GM19452 (cell line): ENCODE data around the gene TEKTIP1.

Source experiments
- ATAC-seq: cut with Tn5 transposase; IDR thresholded peaks from one replicate; pipeline ENCODE4 v1.9.1; 2021; ENCODE audit not compliant: unreplicated experiment

Gene TEKTIP1

DNA sequence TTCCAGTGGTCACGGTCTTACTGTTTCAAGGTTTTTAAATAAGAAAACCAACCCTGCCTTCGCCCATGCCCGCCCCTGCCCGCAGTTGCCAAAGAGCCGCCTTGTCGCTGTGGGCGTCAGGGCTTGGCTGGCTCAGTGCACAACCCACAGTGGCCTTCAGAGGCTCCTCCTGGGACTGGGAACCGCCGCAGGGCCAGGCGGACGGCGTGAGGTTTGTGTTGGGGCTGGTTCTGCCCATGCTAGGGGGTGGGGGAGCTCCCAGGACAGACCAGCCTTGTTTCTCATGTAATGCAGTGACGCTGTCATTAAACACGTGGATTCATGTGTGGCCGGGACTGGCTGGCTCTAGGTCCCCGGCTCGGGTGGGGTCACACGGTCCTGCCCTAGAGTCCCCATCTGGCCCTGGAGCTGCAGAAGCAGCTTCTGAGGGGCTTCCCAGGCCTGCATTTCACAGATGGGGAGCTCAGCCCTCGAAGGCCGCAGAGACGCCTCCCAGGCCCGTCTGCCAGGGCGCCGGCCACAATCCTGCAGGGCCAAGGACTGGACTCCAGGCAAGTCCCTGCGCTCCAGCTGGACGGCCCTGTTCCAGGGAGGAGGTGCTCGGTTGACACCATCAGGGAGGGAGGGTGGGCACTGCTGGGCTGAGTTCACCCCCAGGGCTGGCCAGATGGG, 2.4 kb upstream of the TEKTIP1 start:
- ATAC-seq = no peak

DNA sequence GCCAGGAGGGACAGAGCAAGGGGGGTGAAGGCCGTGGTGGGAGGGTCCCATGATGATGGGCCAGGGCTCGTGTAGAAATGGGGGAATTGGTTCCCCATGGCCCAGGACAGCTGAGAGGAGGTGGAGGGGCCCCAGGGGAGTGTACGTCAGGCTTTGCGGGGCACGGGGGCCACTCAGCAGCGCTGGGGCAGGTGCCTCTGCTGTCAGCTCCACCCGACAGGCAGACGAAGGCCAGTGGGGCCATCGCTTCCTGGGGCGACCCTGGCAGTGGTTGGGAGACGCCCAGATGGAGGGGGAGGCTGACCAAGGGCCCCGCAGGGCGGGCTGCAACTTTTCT, 1.9 kb upstream of the TEKTIP1 start:
- ATAC-seq = no peak

DNA sequence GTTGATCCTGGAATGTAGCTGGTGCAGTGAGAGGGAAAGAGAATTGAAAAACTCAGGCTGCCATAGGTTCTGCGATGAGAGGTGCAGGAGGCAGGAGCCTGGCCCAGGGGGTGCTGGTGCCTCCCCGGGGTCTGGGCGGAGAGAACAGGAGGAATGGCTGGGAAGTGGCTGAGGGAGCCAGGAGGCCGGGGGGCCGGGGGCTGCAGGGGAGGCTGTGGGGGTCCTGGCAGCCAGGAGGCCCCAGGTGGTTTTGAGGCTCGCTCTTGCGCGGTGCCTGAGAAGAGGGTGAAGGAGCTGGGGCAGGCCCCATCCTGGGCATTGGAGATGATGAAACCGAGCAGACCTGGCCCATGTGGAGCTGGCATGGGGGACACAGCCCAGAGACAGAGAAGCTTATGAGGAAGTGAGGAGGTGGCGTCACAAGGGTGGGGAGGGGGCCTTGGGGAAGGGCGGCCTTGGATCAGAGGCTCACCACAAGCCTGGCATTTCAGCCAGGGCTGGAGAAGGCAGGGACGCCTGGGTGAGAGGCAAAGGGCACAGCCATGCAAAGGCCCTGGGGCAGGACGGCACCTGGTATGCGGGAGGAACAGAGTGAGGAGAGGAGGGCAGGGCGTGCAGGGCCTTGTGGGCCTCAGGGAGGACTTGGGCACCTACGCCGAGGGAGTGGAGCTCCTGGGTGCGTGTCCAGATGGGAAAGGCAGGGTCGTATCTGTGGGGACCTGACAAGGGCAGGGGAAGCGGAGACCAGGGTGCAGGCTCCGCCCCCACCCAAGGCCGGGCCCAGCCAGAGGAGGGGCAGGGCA, 1.3 kb upstream of the TEKTIP1 start:
- no peak for ATAC-seq

DNA sequence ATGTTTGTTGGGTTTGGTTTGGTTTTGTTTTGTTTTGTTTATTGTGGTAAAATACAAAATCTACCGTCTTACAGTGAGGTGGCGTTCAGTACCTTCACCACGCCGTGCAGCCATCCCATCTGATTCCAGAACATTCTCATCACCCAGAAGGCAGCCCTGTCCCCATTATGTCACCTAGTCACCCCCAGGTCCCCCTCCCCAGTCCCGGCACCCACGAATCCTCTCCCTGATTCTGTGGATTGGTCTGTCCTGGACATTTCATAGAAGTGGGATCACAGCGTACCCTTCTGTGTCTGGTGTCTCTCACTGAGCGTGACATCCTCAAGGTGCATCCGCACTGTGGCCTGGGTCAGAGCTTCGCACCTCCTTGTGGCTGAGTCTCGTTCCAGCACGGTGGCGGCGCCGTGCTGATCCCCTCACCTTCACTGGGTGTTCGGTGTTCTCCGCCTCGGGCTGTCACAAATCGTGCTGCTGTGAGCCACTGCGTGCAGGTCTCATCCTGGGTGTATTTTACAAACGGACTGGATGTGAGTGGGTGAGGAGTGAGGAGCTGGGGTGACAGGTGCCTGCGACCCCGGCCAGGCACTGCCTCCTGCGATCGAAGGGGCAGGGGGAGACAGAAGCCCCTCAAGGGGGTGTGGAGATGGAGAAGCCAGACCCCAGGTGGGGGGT, 580 bp upstream of the TEKTIP1 start:
- ATAC-seq = no peak

DNA sequence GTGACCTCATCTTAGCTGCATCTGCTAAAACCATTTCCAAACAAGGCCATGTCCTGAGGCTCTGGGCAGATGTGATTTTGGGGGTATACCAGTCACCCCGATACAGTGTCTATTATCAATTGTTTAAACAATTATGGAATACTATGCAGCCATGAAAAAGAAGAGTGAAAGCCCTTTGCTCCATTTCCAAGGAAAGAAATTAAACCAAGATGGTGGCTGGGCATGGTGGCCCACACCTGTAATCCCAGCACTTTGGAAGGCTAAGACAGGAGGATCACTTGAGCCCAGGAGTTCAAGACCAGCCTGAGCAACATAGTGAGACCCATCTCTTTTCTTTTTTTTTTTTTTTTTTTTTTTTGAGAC, 763 bp downstream of the TEKTIP1 start:
- ATAC-seq = no peak

DNA sequence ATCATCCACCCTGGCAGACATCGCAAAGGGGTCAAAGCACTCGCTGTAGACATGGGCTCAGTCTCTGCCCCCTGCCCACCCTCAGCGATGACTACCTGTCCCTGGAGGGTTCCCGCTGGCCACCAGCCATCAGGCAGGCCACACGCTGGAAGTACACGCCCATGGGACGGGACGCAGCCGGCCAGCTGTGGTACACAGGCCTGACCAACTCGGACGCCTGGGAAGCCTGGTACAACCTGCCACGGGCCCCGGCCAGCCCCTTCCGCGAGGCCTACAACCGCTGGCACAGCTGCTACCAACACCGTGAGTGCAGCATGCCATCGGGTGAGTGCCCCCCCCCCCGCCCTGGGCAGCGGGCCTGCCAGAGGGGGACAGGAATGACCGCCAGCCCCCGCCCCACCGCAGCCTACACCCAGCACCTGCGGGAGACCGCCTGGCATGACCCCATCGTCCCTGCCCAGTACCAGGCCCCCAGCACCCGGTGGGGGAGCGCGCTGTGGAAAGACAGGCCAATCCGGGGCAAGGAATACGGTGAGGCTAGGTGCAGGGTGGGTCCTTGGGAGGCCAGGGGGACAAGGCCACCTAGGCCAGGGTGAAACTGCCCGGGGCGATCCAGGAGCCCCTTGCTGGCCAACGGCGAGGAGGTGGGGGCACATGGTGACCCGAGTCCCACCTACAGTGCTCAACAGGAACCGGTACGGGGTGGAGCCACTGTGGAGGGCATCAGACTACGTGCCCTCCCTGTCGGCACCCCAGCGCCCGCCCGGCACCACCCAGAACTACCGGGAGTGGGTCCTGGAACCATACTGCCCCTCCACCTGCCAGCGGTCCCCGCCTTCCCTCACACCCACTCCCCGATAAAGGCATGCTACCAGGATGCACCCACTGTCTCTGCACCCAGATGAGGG, 4.4 kb downstream of the TEKTIP1 start:
- ATAC-seq = no peak

DNA sequence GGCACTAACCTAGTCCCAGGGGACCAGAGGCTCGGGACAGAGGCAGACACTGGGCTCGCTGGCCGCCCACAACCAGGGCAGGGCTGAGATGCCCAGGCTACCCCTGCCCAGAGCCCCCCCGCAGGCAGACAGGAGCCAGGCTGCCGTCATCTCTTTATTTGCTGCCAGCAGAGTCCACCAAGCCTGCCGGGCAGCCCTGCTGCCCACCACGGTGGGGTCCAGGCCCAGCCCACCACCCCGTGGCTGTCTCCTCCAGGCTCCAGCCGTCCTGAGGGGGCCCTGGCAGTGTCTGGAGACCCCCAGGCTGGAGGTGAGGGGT, 5.0 kb downstream of the TEKTIP1 start:
- no peak for ATAC-seq

DNA sequence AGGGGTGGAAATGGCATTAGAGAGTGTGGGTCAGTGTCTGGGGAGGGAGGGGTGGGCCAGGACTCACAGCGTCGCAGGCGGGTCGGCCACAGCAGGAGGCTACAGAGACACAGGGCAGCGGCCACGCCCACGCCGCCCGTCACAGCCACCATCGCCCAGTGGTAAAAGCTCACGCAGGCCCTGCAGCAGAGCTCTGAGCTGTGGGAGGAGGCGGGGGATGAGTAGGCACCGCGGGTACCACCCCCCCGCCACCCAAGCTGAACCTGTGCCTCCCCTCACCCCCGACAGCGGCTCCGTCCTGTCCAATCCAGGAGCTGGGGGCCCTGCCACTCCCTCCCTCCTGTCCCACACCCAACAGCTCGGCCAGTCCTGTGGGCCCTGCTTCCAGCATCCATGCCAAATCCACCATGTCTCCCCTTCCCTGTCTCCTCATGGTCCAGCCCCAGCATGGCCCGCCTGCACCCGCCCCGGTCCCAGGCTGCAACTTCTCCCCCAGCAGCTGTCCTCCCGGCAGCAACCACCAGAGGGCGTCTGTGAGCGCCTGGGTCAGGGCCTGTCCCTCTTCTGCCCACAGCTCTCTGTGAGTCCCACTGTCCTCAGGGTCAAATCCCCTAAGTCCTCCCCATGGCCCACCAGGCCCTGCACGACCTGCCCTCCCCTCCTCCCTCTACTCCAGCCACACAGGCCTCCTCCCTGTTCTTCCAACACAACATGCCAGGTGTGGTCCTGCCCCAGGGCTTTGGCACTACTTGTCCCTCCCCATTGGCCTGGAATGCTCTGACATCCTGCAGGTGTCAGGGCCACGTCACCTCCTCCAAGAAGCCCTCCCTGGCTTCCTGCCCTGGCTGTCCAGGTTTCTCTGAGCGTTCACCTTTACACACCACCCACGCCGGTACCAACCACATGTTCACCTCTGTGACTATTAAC, 6.0 kb downstream of the TEKTIP1 start:
- no peak for ATAC-seq

DNA sequence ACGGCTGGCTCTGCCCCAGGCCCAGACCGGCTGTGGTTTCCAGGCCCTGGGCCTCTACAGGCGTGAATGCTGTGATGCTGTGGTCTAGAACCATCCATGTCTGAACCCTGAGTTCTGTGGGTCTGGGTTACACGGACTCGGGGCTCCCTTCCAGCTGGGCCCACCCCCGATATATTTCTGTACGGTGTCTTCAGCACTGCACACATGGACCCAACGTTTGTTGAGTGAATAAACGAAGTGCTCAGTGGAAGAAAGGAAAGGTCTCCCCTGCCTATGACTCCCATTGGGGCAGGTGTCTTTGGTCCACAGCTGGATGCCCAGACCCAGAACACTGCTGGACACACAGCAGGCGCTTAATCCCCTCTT, 6.7 kb downstream of the TEKTIP1 start:
- ATAC-seq = no peak

DNA sequence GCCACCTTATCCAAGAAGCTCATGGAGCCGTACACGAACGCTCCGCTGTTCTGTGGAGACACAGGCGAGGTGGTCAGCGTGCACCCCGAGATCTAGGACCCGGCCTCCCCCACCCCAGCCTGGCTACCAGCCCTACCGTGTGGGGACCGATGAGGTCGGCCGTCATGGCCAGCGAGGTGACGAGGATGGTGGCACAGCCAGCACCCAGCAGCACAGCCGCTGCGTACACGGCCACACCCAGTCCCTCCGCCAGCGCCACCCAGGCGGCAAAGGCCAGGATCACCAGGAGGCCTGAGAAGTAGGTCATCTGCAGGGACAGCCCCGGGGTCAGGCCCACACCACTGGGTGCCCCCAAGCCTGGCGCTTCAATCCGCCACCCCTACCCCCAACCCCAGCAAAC, 7.1 kb downstream of the TEKTIP1 start:
- ATAC-seq = no peak

DNA sequence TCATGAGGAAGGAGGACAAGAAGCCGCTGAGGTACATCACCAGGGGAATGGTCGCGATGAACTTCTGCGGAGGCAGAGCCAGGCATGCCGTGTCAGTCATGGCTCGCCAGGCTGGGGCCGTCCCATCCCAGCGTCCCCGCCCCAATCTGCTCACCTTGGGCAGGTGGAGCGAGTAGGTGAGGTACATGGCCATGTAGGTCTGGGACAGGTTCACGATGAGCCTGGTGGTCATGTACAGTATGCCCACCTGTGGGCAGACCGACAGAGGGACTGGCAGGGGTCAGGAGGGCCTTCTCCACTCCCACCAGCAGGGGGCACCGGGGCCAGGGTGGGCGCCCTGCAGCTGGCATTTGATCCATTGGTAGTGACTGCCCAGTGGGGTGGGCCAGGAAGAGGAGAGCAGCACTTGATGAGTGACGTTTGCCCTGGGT, 8.3 kb downstream of the TEKTIP1 start:
- no peak for ATAC-seq

DNA sequence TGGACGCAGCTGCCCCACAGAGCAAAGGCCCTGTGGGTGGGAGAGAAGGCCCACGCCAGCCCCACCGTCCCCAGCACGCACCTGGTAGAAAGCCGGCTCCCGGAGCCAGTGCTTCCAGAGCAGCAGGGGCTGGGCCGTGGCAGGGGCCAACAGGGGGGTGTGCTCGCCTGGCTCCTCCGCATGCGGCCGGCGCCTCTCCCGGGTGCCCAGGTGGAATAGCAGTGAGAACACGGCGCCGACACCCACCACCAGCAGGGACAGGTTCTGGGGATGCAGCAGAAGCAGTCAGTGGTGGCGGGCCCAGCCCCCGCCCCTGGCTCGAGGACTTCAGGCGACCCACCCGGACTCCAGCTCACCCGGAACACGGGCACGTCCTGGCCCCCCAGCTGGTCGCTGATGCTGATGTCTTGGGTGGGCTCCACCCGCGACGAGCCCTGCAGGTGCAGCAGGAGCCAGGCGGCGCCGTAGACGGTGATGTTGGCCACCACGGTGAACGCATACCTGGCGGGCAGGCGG, 8.9 kb downstream of the TEKTIP1 start:
- no peak for ATAC-seq

DNA sequence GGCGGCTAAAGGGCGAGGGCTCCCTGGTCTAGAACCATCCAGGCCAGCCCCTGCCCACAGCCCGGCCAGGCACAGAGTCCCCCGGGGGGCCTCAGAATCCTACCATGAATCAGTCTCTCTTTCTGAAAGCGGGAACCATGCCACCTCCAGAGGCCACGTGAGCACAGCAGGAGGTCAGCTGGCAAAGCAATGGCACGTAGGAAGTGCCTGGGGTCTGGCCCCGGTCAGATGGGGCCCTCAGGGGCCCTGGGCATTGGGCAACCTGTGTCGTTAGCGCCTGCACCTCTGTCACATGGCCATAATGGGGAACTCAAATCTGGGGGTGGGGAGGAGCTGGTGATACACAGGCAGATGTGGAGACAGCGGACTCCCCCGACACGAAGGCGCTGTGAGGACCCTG, 9.6 kb downstream of the TEKTIP1 start:
- ATAC-seq = no peak

DNA sequence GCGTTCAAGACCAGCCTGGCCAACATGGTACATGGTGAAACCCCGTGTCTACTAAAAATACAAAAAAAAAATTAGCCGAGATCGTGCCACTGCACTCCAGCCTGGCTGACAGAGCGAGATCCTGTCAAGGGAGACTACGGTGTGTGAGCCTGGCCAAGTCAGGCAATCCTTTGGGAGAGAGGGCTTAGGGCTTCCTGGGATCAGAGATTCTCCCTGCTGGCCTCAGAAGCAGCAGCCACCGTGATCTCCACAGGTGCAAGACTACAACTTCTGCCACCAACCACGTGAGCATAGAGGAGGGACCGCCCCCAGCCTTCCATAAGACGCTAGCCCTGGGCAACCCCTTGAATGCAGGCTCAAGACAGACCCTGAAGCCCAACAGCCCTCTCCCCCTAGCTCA, 10.8 kb downstream of the TEKTIP1 start:
- ATAC-seq = no peak

DNA sequence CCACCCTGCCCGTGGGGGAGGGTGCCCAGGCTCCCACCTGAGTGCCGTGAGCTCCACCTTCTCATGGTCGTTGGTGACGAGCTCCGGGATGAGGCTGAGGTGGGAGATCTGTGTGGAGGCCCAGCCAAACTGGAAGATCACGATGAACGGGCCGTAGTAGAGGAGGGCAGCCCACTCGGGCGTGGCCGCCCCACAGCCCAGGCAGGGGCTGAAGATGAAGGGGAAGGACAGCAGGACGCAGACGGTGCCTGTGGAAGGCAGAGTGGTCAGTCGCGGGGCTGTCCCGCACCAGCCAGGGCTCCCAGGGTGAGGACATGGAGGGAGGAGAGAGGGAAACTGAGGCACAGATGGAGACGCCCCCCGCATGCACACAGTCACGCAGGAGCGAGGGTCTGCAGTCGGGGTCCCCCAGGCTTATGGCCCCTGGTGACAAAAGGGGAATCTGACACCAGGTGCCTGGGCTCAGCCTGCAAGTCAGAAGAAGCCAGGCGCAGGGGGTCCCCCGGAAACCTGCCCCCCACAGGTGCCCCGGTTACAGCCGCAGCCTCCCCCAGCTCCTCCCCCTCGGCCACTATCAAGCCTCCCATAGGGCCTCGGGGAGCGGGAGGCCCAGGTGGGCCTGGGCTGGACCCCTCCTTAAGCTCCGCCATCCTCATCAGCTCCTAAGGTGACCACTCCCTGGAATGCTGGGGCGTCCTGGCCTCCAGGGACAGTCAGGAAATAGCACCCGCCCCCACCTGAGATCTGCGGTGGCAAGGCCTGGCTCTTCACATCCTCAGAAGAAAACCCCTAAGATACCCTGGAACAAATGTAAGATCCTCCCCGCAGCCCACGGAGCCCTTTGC, 12.2 kb downstream of the TEKTIP1 start:
- no peak for ATAC-seq

DNA sequence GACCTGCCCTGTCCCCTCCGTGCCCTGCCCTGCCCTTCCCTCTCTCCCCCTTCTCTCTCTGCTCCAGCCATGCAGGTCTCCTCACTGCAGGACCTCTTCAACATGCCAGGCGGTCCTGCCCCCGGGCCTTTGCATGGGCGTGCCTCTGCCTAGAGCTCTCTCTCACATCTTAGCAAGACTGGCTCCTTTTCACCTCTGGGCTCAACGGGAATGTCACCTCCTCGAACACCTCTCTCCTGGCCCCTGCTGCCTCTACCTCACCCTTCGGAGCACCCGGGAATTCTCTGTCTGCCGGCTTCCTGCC, 12.8 kb downstream of the TEKTIP1 start:
- ATAC-seq = no peak

DNA sequence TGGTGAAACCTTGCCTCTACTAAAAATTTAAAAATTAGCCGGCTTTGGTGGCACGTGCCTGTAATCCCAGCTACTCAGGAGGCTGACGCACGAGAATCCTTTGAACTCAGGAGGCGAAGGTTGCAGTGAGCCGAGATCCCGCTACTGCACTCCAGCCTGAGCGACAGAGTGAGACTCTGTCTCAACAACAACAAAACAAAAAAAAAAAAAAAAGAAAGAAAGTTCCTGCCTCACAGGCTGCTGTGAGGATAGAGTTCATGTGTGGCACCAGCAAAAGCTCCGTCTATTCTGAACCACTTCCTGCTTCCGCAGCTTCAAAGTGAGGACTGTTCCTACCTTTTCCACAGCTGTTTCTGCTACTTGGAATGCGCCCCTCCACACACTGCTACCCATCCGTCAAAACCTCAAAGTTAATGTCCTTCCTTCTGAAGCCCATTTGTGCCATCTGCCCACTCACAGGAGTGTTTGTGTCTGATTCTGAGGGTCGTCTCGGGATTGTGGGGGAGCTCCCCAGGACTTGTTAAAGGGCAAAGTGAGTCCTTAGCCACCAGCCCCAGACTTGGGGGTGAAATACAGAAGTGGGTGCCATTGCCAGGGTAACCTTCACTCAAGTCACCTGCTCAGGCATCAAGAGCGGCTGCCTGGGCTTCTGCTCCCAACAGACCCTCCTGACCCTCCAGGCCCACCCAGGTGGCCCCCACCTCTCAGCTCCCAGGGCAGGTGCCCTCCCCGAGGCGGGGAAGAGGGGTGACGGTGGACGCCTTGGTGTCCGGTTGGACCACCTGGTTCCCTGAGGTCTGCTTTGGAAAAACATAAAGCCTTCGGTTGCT, 15.5 kb downstream of the TEKTIP1 start:
- no peak for ATAC-seq

DNA sequence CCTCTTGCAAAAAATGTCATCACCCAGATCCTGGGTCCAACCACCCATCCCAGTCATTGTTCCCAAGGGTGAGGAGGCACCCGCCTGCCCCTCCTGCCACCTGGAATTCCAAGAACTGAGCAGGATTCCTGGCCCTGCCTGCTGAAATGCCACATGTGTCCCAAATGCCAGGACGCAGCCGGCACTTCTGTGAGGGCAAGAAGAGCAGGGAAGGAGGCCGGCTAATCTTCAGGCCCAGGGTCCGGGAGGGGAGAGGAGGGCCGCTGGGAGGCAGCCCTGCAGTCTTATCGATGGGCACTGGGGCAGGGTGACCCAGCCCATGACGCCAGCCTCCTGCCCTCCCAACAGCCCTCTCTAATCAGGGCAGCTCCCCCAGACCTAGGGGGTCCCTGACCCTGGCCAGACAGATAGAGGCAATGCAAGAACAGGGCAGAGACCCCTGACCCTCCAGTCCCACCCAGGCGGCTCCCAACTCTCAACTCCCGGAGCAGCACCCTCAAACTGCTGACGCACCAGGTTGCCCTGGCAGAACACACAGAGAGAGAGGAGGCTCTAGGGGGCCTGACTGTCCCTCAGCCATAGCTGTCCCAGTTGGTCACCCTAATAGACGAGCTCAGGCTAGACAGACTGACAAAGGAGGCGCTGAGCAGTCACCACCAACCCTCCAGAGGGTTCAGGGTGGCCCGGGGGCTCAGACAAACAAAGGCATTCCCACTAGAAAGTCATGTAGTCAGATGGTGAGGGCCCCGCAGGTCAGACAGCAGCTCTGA, 16.9 kb downstream of the TEKTIP1 start:
- no peak for ATAC-seq
